ENCODE measurements around the gene RAB11FIP4.

Gene RAB11FIP4

GRCh38 chr17:31509805-31510177, 118.3 kb downstream of the RAB11FIP4 start:
- H3K9me3 ChIP-seq (ENCODE audit: control insufficient read depth, insufficient read depth, low read depth, low read length), result no peaks in the 10 kb centered on the region
- H3K4me3 ChIP-seq (ENCODE audit: low read depth, low read length), result no peak overlapping the region
- H3K27ac ChIP-seq (ENCODE audit: extremely low read depth, low read depth, low read length), result no peak overlapping the region
- ChIA-PET CTCF (interaction anchor here (0.6 to 2.8 kb wide), 3 partner anchors 73 to 333 kb away, joined by 3 to 10 read pairs (median 3); no protein-coding TSS in a partner anchor), POLR2A (no interaction called here)
- H3K4me1 ChIP-seq (ENCODE audit: control insufficient read depth, insufficient read depth, low read length), result no peaks in the 10 kb centered on the region; the same call in 1 of the 2 replicates
- TF ChIP-seq ZBTB8A (tag by site-specific recombination; IDR thresholded peaks at IDR 0.05) (no peak), ZBTB44 (tag by site-specific recombination; IDR thresholded peaks at IDR 0.05) (no peak), ZSCAN23 (tag by site-specific recombination; IDR thresholded peaks at IDR 0.05) (no peak), ZNF555 (tag by site-specific recombination; conservative IDR thresholded peaks at IDR 0.05) (no peak), ZNF184 (tag by site-specific recombination; IDR thresholded peaks at IDR 0.05) (no peak), ZNF791 (tag by site-specific recombination; IDR thresholded peaks at IDR 0.05) (no peak), ZSCAN4 (tag by site-specific recombination; IDR thresholded peaks at IDR 0.05) (no peak), ZNF10 (tag by site-specific recombination; IDR thresholded peaks at IDR 0.05) (no peak), ZNF140 (tag by site-specific recombination; IDR thresholded peaks at IDR 0.05) (no peak), TRIM28 (IDR thresholded peaks at IDR 0.05; ENCODE audit: borderline replicate concordance, low read length) (no peak), REPIN1 (tag by site-specific recombination; IDR thresholded peaks at IDR 0.05; ENCODE audit: low read depth) (no peak)
- no peaks in the 10 kb centered on the region for H3K36me3 ChIP-seq (ENCODE audit: control insufficient read depth in 2 of 2, insufficient read depth in 1 of 2, low read length in 2 of 2)

GRCh38 chr17:31510308-31511194, 119.1 kb downstream of the RAB11FIP4 start:
- TF ChIP-seq ZNF664 (tag by site-specific recombination; IDR thresholded peaks at IDR 0.05) (peak; percentile 68; the same call in 1 of the 2 replicates), ZNF146 (tag by site-specific recombination; IDR thresholded peaks at IDR 0.05) (no peak), EGR2 (tag by site-specific recombination; IDR thresholded peaks at IDR 0.05; ENCODE audit: low read depth) (0 out of 2 replicates have a peak, but pooled peaks have one; percentile 14)
- CTCF ChIA-PET, result interaction anchor here (0.6 to 2.8 kb wide), 4 partner anchors 17 to 88 kb away, joined by 3 to 10 read pairs (median 3); no protein-coding TSS in a partner anchor
- POLR2A ChIA-PET, result interaction anchor here (0.6 to 1.7 kb wide), 3 partner anchors 12 to 80 kb away, joined by 3 to 6 read pairs (median 5); no protein-coding TSS in a partner anchor

GRCh38 chr17:31511195-31511578, 119.7 kb downstream of the RAB11FIP4 start:
- H3K4me3 ChIP-seq (ENCODE audit: low read depth, low read length), result no peak overlapping the region
- no peak overlapping the region for H3K27ac ChIP-seq (ENCODE audit: extremely low read depth, low read depth, low read length)
- POLR2A ChIA-PET, result interaction anchor here (0.6 to 1.7 kb wide), 3 partner anchors 13 to 81 kb away, joined by 3 to 6 read pairs (median 5); no protein-coding TSS in a partner anchor
- CTCF ChIA-PET, result interaction anchor here (0.7 to 2.8 kb wide), 3 partner anchors 17 to 74 kb away, joined by 3 to 10 read pairs (median 3); no protein-coding TSS in a partner anchor
- no peaks in the 10 kb centered on the region for H3K9me3 ChIP-seq (ENCODE audit: control insufficient read depth, insufficient read depth, low read depth, low read length)
- TF ChIP-seq ZIC2 (tag by site-specific recombination; IDR thresholded peaks at IDR 0.05) (peak; percentile 42), ZBTB1 (tag by site-specific recombination; IDR thresholded peaks at IDR 0.05) (no peak)
- no peaks in the 10 kb centered on the region for H3K36me3 ChIP-seq (ENCODE audit: control insufficient read depth in 2 of 2, insufficient read depth in 1 of 2, low read length in 2 of 2)
- H3K4me1 ChIP-seq (ENCODE audit: control insufficient read depth, insufficient read depth, low read length), result no peaks in the 10 kb centered on the region; the same call in 1 of the 2 replicates

More at GRCh38 chr17:31510308-31511194, 119.1 kb downstream of the RAB11FIP4 start:
- Histone ChIP-seq H3K9me3 (ENCODE audit: control insufficient read depth, insufficient read depth, low read depth, low read length) (no peaks in the 10 kb centered on the region), H3K36me3 (ENCODE audit: control insufficient read depth in 2 of 2, insufficient read depth in 1 of 2, low read length in 2 of 2) (no peaks in the 10 kb centered on the region), H3K4me3 (ENCODE audit: low read depth, low read length) (no peak overlapping the region), H3K4me1 (ENCODE audit: control insufficient read depth, insufficient read depth, low read length) (no peaks in the 10 kb centered on the region; the same call in 1 of the 2 replicates), H3K27ac (ENCODE audit: extremely low read depth, low read depth, low read length) (no peak overlapping the region)

Data from HEK293 (cell line).